C4-2B (cell line): ENCODE results near the gene DNM1.

Experiments used
- CTCF ChIP-seq: fragments of 450-650 bp; conservative IDR thresholded peaks from 2 replicates; pipeline ENCODE4 v1.5.1; 2017; ENCODE audit warnings: mild to moderate bottlenecking
- ZFX ChIP-seq: fragments of 450-650 bp; IDR thresholded peaks from 2 replicates; pipeline ENCODE4 v1.6.1; 2017

GRCh38 chr9:128254855-128255759 is 51.9 kb downstream of the DNM1 start:
- TF ChIP-seq CTCF, result peak; percentile 91
- TF ChIP-seq ZFX, result no peak
